Adrenal gland (tissue), 5 donors: Measurements from ENCODE around the gene SOX14.

Source experiments
- CTCF ChIP-seq, 6 experiments: fragments of 450-650 bp in 4 of 6; fragments of 200-600 bp in 2 of 6; sonication (generic) in 1 of 6; IDR thresholded peaks; 1 replicate in 5 of 6; 2 replicates in 1 of 6; pipeline versions ENCODE4 v1.5.1 to v1.8.0; 2016 to 2021; ENCODE audit warnings: antibody characterized with exemption in 6 of 6, mild to moderate bottlenecking in 2 of 6, moderate library complexity in 1 of 6
- POLR2A ChIP-seq, 2 donors: fragments of 450-650 bp; IDR thresholded peaks; one replicate each; pipeline ENCODE4 v1.6.1; 2017; ENCODE audit warnings: antibody characterized with exemption in 2 of 2, mild to moderate bottlenecking in 2 of 2, moderate library complexity in 1 of 2
- donor health status: DM: no; HTN: no; CAD: no.

GRCh38 chr3:137772214-137772955 lies 8.3 kb downstream of the SOX14 start:
- TF ChIP-seq CTCF (IDR thresholded peaks at IDR 0.05) (no peak), POLR2A (IDR thresholded peaks at IDR 0.05) (no peak)
